NCI-H1694 (cell line): ENCODE results near the gene SH3RF3.
A peak's percentile ranks its signal among the peaks of the same experiment; 100 is the strongest.

Experiments used
- DNase-seq: peaks from one replicate; lab custom pipeline; 2025; lab: John Stamatoyannopoulos, UW

Gene SH3RF3

GRCh38 chr2:109437325-109438090, 308.5 kb downstream of the SH3RF3 start:
- no peak for DNase-seq

- DNase-seq, result no peak
These were observed 309.1 kb downstream of the SH3RF3 start for GRCh38 chr2:109438146-109438545.

- DNase-seq, result no peak
These were observed 309.9 kb downstream of the SH3RF3 start for GRCh38 chr2:109438773-109439389.

GRCh38 chr2:109439390-109439786, 310.4 kb downstream of the SH3RF3 start:
- no peak for DNase-seq

GRCh38 chr2:109439986-109440385, 311.0 kb downstream of the SH3RF3 start:
- no peak for DNase-seq

- no peak for DNase-seq
These were observed 311.6 kb downstream of the SH3RF3 start for GRCh38 chr2:109440499-109441156.

- DNase-seq, result no peak
These were observed 313.8 kb downstream of the SH3RF3 start for GRCh38 chr2:109442715-109443319.

- no peak for DNase-seq
These were observed 315.9 kb downstream of the SH3RF3 start for GRCh38 chr2:109444916-109445315.

- DNase-seq, result no peak
These were observed 317.5 kb downstream of the SH3RF3 start for GRCh38 chr2:109446278-109447131.

GRCh38 chr2:109447251-109447661, 318.3 kb downstream of the SH3RF3 start:
- peak; percentile 65 for DNase-seq

- peak; percentile 70 for DNase-seq
These were observed 318.8 kb downstream of the SH3RF3 start for GRCh38 chr2:109447776-109448175.

- no peak for DNase-seq
These were observed 319.2 kb downstream of the SH3RF3 start for GRCh38 chr2:109448207-109448606.

GRCh38 chr2:109448946-109449788, 320.2 kb downstream of the SH3RF3 start:
- DNase-seq, result peak; percentile 95

GRCh38 chr2:109450574-109451273, 321.7 kb downstream of the SH3RF3 start:
- peak; percentile 79 for DNase-seq

GRCh38 chr2:109451671-109452070, 322.7 kb downstream of the SH3RF3 start:
- peak; percentile 6 for DNase-seq

GRCh38 chr2:109452318-109453305, 323.6 kb downstream of the SH3RF3 start:
- no peak for DNase-seq

GRCh38 chr2:109453371-109453995, 324.5 kb downstream of the SH3RF3 start:
- no peak for DNase-seq

- DNase-seq, result no peak
These were observed 325.3 kb downstream of the SH3RF3 start for GRCh38 chr2:109454304-109454703.
